Measurements from ENCODE around the gene ZNF268. TPM values are rescaled to one million over a fixed set of nuclear protein-coding genes. Genes with fewer than 3 reads are reported as not detected.

Gene ZNF268
- total RNA-seq, 1 experiment from 2014 or later, result 25.3 TPM

GRCh38 chr12:133256321-133256720 is 75.0 kb downstream of the ZNF268 start (continued):
- TF ChIP-seq, protein P1, sequence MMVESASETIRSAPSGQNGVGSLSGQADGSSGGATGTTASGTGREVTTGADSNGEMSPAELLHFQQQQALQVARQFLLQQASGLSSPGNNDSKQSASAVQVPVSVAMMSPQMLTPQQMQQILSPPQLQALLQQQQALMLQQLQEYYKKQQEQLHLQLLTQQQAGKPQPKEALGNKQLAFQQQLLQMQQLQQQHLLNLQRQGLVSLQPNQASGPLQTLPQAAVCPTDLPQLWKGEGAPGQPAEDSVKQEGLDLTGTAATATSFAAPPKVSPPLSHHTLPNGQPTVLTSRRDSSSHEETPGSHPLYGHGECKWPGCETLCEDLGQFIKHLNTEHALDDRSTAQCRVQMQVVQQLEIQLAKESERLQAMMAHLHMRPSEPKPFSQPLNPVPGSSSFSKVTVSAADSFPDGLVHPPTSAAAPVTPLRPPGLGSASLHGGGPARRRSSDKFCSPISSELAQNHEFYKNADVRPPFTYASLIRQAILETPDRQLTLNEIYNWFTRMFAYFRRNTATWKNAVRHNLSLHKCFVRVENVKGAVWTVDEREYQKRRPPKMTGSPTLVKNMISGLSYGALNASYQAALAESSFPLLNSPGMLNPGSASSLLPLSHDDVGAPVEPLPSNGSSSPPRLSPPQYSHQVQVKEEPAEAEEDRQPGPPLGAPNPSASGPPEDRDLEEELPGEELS (CRISPR knock-in tag; IDR thresholded peaks at IDR 0.05), result no peak
- TF ChIP-seq, protein P2, sequence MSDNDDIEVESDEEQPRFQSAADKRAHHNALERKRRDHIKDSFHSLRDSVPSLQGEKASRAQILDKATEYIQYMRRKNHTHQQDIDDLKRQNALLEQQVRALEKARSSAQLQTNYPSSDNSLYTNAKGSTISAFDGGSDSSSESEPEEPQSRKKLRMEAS (CRISPR knock-in tag; IDR thresholded peaks at IDR 0.05), result no peak

DNA sequence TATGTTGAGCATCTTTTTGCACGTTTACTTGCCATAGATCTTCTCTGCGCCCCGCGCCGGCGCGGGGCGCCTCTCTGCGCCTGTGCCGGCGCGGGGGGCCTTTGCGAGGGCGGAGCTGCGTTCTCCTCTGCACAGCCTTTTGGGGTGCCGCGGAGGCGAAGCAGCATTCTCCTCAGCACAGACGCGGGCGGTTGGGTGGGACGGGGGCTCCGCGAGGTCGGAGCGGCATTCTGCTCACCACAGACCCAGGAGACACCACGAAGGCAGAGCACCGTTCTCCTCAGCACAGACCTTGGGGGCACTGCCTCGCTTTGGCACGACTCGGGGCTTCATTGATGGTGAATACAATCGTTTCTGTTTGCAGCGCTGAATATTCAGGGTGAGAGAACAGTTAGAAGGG is 82.9 kb downstream of the ZNF268 start:
- peaks cover 33% of the 10 kb centered on the region for H3K9me3 Mint-ChIP-seq
- ChIA-PET POLR2A (no interaction called here), CTCF (no interaction called here)
- no peaks in the 10 kb centered on the region for H3K4me1 Mint-ChIP-seq
- ATAC-seq (no peak), DNase-seq (ENCODE audit: low spot score) (no peak)
- peaks cover 11% of the 10 kb centered on the region for H3K36me3 Mint-ChIP-seq
- H3K27me3 Mint-ChIP-seq (ENCODE audit: low read depth), result no peaks in the 10 kb centered on the region
- no peak for TF ChIP-seq NR2C2 (CRISPR knock-in tag; IDR thresholded peaks at IDR 0.05)
- TF ChIP-seq ZNF416 (CRISPR knock-in tag; IDR thresholded peaks at IDR 0.05), result no peak
- TF ChIP-seq GTF2I (CRISPR knock-in tag; conservative IDR thresholded peaks at IDR 0.05), result no peak
- TF ChIP-seq TP53 (CRISPR knock-in tag; IDR thresholded peaks at IDR 0.05), result no peak
- no peak for TF ChIP-seq ZNF512 (CRISPR knock-in tag; IDR thresholded peaks at IDR 0.05; ENCODE audit: borderline replicate concordance)
- TF ChIP-seq NFYB (CRISPR knock-in tag; conservative IDR thresholded peaks at IDR 0.05; ENCODE audit: low read depth), result no peak
- no peak for TF ChIP-seq ZNF425 (CRISPR knock-in tag; conservative IDR thresholded peaks at IDR 0.05)
- no peak for TF ChIP-seq CBFB (CRISPR knock-in tag; IDR thresholded peaks at IDR 0.05; ENCODE audit: low read depth)
- TF ChIP-seq SMAD3 (CRISPR knock-in tag; IDR thresholded peaks at IDR 0.05; ENCODE audit: borderline replicate concordance), result no peak
- no peak for TF ChIP-seq ZNF138 (CRISPR knock-in tag; conservative IDR thresholded peaks at IDR 0.05)
- H3K4me3 Mint-ChIP-seq, result no peak overlapping the region
- no peak overlapping the region for H3K27ac Mint-ChIP-seq

Other genes with a start within 250 kb of the ZNF268 start
- 15.7 to 21.1 TPM (median 18.3 TPM) in 3 replicates for gene ZNF605, start 225.2 kb upstream of the ZNF268 start, total RNA-seq (2021)
- gene ZNF26, start 195.1 kb upstream of the ZNF268 start, total RNA-seq (2021), result 11.9 to 14.6 TPM (median 13.5 TPM) in 3 replicates
- gene ZNF84, start 144.0 kb upstream of the ZNF268 start, total RNA-seq (2021), result 26.3 to 28.8 TPM (median 28.3 TPM) in 3 replicates
- 10.3 to 13.8 TPM (median 12.8 TPM) in 3 replicates for gene ZNF140, start 100.6 kb upstream of the ZNF268 start, total RNA-seq (2021)
- 3.4 to 3.8 TPM (median 3.4 TPM) in 3 replicates for gene ZNF891, start 51.2 kb upstream of the ZNF268 start, total RNA-seq (2021)
- 10.1 to 11.7 TPM (median 10.5 TPM) in 3 replicates for gene ZNF10, start 50.9 kb upstream of the ZNF268 start, total RNA-seq (2021)
- not detected in 3 replicates for gene ANHX, start 54.4 kb downstream of the ZNF268 start, total RNA-seq (2021)